ENCODE results near the gene PIK3C2B.

Gene PIK3C2B

GRCh38 chr1:204478921-204479320 is 15.7 kb downstream of the PIK3C2B start:
- DNase-seq = no peak

- no peak for DNase-seq
These were observed 16.3 kb downstream of the PIK3C2B start for GRCh38 chr1:204478172-204478899.

DNA sequence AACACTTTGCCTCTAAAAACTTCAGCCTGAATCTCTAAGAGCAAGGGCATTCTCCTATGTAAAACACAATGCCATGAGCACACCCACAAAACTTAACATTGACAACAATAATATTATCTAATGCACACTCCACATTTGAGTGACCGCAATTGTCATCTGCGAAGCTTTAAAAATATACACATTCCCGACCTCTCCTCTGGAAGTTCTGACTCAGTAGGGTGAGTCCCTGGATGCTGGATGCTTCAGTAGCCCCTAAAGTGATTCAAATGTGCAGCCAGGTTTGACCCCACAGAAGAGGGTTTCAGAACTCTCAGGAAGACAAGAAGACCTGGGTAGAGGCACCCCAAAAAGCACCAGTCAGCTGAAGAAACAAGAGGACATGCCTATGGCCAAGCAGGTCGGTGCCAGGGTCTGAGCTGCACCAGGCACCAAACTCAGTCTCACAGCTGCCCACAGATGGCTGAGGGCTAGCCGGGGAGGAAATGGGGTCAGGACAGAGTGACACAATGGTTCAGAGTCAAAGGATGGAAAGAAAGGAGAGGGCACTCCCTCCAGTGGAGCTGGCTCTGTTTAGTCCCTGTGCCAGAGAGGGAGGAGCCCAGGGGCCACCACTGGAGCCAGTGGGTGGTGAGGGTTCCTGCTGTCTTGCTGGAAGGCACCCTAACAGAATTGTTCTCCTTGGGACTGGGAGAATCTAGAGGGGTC is 17.4 kb downstream of the PIK3C2B start:
- DNase-seq = no peak

DNA sequence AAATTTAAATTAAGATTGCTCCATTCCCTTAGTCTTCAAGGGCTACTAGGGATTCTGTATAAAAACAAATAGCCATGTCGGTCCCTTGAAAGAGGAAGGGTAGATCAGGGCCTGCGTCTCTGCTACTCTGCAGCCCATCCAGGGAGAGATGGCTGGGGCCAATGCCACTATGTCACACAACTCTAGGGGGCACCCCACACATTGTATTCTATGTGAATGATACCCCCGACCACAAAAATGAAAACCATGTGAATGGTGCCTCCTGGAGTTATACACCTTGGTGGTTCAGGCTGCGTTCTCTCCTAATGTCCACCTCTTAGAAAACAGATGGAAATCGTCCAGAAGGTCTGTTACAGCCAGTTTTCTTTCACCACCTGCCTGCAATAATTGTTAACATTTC is 18.0 kb downstream of the PIK3C2B start:
- no peak for DNase-seq

- DNase-seq = no peak
These were observed 18.8 kb downstream of the PIK3C2B start for GRCh38 chr1:204475656-204476432.

DNA sequence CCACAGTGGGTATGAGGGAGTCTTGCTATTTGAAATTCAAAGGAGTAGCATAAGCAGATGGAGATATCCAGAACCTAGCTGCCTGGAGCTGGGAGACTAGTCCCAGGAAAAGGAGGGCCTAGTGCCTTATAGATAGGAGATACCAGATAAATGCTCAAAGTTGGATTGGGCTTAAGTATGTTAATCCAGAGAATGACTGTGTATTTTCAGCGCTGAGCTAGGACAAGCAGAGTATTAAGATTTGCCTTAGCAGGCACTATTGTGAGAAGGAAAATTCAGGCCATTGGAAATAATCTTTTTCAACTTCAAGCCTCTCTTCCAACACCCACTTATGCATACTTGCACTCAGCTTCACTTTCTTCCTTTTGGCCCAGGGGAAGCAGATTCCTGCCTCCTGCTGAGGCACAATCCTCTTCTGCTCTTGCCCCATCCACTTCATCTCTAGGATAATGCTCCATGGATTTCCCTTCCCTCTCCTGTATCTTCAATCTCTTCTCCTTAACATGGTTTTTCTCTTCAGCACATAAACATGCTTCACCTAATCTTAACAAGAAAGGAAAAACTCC is 21.1 kb downstream of the PIK3C2B start:
- DNase-seq = no peak

GRCh38 chr1:204472660-204473059 is 21.9 kb downstream of the PIK3C2B start:
- no peak for DNase-seq

DNA sequence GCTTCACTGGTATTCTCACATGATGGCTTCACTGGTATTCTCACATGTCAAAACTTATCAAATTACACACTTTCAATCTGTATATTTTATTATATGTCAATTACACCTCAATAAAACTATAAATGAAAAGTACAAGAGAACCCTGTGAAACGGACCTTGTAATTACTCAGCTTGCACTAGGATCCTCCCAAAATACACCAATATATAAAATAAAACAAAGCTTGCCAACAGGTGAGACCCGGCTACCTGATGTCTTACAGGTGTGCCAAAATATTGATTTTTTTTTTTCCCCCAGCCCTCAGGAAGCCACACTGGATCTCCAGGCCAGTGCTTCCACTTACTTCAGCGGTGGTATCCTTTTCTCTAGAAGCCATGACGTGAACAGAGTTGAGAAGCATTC is 22.9 kb downstream of the PIK3C2B start:
- no peak for DNase-seq

GRCh38 chr1:204469304-204469703 is 25.3 kb downstream of the PIK3C2B start:
- DNase-seq = no peak

DNA sequence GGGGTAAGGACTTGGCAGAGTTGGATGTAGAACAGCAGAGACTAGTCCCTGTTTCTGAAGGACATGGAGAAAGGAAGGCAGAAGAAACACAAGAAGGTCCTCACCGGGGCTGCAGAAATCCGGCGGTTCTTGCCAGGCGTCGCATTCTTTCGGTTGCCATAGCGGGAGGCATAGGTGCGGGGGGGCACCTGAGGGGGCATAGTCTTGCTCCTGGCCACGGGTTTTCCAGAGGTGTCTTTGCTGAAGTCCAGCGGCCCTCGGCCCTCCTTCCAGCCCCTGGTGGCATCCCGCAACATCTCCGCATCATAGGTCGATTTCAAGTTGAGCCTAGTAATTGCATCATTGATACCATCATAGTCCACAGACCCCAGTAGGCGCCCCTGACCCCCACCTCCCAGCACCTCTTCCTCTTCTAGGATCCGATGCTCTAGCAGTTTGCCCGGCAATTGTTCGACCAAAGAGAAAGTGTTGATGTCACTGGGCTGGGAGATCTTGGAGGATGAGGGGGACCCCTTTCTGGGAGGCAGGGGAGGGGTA is 25.8 kb downstream of the PIK3C2B start:
- DNase-seq = no peak

DNA sequence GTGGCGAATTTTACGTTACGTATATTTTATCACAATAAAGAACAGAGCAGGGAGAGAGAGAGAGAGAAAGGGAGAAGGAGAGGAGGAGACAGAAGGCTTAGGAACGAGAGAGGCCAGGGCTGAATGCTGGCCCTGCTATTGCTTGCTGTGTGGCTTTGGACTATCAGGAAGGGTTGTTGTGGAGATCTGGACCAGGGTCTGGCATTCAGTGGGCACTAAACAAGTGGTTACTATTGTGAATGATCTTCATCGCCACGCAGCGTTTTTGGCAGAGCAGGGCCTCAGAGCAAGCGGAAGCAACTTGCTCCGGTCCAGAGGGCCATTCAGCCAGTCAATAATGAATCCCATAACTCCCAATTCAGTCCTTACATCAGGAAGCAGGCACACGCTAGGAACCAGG is 26.4 kb downstream of the PIK3C2B start:
- DNase-seq = no peak

- no peak for DNase-seq
These were observed 27.9 kb downstream of the PIK3C2B start for GRCh38 chr1:204466416-204467405.

GRCh38 chr1:204465546-204466415 is 28.8 kb downstream of the PIK3C2B start:
- DNase-seq = no peak

DNA sequence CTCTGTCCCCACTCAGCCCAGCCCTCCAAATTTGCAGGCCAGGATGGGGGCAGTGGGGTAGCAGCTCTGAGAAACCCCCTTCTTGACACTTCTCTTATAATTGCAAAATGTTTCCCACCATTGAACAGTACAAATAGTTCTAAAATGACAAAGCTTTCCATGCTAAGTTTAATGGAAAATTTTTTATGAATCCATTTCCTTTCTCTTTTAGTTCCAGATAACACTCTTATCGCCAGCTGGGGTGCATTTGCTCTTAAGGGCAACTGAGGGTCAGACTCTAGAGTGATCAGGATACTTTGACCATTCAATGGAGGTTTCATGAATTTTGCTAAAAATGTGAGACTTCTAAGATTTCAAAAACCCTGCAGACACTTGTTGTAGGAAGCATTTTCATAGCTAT is 29.9 kb downstream of the PIK3C2B start:
- DNase-seq = no peak

DNA sequence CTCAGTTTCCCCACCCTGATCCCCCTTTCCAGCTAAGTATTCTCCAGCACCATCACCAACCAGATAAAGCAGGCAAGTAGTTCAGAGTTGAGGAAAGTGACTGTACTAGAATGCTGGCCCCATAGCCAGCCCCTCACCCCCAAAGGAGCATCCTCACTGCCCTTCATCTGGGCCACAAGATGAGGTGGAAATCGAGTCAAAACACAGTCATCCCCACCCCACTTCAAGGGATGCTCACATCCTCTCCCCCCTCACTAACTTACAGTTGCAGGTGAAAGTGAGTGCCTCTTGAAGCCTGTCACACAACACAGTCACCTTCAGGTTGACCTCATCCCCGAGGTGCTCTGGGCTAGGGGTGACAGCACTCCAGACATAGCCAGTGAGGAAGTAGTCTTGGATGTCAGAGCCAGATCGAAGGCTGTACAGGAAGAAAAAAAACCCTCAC is 30.4 kb downstream of the PIK3C2B start:
- no peak for DNase-seq

DNA sequence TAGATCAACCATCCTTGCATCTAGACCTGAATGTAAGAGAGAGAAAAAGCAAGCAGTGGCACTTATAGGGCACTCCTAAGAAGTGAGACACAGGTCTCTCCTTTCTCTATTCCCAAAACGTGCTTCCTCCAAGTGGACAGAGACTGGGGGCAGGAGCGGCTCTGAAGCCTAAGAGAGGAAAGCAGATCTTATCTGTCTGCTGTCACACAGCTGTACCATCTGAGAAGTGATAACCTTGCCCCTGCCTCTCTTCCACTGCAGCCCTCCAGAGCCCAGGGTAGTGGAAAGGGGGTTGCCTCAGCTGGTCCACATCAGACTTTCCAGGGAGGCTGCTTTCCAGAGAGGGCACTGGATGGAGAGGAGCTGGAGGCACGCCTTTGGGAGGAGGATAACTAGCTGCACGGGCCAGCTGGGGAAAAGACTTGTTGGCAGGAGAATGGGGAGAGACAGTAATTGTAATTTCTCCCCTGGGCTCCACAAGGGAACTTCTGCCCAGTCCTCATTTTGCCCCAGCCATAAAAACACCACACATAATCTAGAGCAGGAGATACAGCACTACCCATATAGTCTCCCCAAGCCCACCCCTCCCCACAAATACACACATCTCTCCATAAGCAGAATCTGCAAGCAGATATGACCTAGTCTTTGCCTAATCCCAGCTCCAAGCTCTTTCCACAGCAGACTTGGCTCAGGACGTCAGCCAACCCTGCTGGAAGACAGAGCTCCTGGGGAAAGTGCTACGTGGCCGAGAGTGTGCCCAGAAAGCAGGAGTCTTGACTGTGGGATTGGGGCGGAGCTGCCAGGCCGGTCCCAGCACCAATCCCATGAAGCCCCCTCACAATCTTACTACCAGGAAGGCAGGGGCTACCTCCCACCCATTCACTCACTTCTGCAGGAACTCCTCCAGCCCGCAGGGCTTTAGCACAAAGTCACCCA is 31.2 kb downstream of the PIK3C2B start:
- no peak for DNase-seq

DNA sequence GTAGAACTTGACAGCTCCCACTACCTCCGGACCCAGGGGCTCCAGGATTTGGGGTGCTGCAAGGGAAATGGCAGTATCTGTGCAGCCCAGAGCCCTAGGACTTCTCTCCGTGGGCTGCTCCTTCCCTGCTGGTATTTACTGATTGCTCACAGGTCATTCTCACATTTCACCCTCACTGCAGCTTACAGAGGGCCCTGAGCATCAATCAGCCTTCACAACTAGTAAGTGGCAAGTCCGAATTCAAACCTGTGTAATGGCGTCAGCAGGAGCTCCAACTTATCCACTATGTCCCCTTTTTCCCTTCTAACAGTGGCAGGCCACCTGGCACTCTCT is 32.4 kb downstream of the PIK3C2B start:
- DNase-seq = no peak

- DNase-seq = no peak
These were observed 33.0 kb downstream of the PIK3C2B start for GRCh38 chr1:204461331-204462228.

GRCh38 chr1:204460346-204460745 is 34.3 kb downstream of the PIK3C2B start:
- DNase-seq = no peak

All from DMS153 (cell line).